NCI-H345 treated with DMSO at 0.1 percent for 48 hours (cell line): ENCODE data around the gene CYLD.

Experiments
- DNase-seq: peaks from one replicate; lab custom pipeline; 2025; ENCODE audit not compliant: unreplicated experiment; lab: John Stamatoyannopoulos, UW

CYLD gene

GRCh38 chr16:50776037-50776436, 34.2 kb downstream of the CYLD start:
- no peak for DNase-seq

GRCh38 chr16:50778284-50779163, 36.6 kb downstream of the CYLD start:
- DNase-seq = no peak

DNA sequence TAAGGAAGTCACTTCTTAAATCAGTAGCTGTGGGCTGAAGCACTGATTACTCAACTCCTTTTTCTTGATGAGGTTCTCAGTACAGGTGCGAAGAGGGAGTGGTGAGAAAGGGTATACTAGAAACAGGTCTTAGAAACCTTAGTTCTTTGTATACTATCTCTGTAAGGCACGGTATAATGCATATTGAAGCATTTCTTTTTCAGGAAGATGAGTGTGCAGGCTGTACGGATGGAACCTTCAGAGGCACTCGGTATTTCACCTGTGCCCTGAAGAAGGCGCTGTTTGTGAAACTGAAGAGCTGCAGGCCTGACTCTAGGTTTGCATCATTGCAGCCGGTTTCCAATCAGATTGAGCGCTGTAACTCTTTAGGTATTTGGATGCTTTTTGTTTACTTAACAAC, 39.2 kb downstream of the CYLD start:
- no peak for DNase-seq

DNA sequence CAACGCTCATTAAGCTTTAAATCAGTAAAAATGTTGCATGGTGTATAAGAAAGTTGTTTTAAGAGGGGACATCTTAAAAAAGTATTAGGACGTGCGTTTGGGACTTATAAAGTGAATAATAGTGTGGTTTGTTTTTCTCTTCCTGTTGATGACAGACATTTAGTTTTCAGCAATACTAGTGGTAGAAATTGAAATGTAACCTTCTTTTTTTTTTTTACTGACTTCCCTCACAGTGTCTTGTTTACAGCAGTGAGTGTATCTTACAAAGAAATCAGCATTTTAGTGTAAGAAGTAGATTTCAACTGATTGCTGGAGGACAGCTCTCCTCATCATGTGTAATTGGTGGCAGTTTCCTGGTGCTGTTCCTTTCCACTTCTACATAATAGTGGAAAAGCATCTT, 39.6 kb downstream of the CYLD start:
- DNase-seq = no peak

- DNase-seq = no peak
Observed at GRCh38 chr16:50789757-50790156, 47.9 kb downstream of the CYLD start.

DNA sequence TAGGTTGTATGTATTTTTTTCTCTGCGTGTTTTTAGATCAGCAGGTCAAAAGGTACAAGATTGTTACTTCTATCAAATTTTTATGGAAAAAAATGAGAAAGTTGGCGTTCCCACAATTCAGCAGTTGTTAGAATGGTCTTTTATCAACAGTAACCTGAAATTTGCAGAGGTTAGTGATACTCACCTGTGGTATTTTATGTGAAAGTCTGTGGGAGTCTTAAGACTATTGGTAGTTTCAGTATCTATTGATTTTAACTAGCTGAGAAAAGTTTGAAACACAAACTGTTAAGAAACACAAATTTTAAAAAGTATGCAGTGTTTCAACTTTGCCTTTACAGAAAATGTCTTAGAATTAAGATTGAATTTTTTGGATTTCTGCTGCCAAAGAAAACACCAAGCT, 49.6 kb downstream of the CYLD start:
- no peak for DNase-seq

GRCh38 chr16:50796829-50797228, 54.9 kb downstream of the CYLD start:
- DNase-seq = no peak

- DNase-seq = no peak
Observed at GRCh38 chr16:50797456-50797855, 55.6 kb downstream of the CYLD start.

DNA sequence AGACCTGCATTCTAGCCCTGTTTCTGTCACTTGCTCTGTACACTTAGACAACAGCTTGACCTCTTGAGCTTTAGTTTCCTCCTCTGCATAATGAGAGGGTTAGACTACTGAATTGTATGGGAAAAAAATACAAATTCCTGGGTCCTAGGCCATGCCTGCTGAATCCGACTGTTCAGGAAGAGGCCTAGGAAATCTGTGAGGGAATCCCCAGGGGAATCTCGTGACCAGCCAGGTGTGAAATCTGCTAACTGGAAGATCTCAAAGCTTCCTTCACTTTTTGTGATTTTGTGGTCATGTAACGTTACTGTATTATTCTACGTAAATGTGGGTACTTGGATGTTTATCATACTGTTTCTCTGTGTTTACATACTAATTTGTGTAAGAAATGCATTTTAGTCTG, 58.2 kb downstream of the CYLD start:
- no peak for DNase-seq

DNA sequence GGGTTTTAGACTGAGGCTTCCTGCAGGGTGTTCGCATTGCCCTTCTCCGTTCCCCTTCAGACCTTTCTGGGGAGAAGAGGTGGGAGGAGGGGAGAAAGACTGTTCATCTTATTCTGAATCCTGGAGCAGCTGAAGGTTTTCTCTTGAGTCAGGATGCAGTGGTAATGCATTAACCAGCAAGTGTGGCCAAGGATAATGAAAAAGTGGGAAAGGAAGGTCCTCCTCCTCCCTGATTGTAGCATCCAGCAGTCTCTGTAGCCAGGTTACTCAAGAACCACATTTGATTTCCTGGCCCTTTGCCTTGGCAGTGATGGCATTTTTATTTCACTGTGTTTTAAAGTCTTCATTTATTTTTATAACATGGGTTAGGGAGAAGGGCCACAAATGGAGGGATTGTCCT, 59.1 kb downstream of the CYLD start:
- DNase-seq = no peak

- DNase-seq = no peak
Observed at GRCh38 chr16:50802000-50802399, 60.1 kb downstream of the CYLD start.

DNA sequence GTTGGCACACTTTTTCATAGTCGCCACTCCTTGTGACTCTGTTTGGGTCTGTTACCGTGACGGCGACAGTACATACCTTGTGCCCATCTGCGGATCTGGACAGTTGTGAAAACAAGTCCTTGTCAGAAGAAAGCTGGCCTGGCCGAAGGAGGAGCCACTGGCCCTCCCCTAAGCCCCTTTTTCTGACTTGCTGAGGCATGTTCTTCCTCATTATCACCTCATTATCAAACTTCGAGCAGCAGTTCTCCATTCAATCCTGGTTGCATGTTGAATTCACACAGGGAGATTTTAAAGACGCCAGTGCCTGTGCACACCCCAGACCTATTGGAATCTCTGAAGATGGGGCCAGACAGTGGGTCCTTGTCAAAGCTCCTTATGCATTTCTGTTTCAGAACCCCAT, 61.1 kb downstream of the CYLD start:
- DNase-seq = no peak

- no peak for DNase-seq
Observed at GRCh38 chr16:50804290-50804907, 62.5 kb downstream of the CYLD start.

GRCh38 chr16:50806099-50807062, 64.5 kb downstream of the CYLD start:
- peak; percentile 83 for DNase-seq

GRCh38 chr16:50808929-50809538, 67.1 kb downstream of the CYLD start:
- no peak for DNase-seq

DNA sequence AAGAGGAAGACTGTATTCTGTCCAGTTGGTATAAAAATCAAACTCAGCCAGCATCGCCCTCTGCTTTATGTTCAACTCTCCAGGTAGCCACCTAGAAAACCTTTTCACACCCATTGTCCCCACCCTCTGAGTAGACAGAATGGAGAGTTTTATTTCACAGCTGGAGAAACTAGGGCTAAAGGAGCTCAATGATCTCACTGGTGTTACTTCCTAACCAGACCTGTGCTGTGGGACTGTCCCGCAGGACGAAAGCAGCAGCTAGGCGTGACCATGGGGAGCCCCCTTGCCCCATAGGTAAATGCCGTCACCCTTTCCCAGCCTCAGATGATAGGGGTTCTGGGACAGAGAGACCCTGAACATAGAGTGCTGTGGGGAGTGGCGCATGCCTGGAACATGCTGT, 67.7 kb downstream of the CYLD start:
- no peak for DNase-seq

GRCh38 chr16:50810241-50810965, 68.5 kb downstream of the CYLD start:
- no peak for DNase-seq

DNA sequence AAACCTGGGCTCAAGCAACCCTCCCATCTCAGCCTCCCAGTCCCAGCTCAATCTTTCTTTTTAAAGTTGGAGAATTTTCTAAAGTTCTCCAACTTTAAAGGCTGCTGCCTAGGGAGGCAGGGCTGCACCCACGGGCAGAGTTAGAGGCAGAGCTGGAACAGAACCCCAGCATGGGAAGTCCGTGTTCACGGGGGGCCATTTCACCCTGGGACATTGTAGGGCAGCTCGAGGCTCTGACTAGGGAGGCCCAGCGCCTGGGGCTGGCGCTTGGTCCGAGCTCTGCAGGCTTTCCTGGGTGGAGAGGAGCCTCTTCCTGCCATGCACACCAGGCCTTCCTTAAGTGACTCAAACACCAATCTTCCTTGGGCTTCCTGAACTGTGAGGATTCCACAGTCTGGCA, 70.2 kb downstream of the CYLD start:
- no peak for DNase-seq

DNA sequence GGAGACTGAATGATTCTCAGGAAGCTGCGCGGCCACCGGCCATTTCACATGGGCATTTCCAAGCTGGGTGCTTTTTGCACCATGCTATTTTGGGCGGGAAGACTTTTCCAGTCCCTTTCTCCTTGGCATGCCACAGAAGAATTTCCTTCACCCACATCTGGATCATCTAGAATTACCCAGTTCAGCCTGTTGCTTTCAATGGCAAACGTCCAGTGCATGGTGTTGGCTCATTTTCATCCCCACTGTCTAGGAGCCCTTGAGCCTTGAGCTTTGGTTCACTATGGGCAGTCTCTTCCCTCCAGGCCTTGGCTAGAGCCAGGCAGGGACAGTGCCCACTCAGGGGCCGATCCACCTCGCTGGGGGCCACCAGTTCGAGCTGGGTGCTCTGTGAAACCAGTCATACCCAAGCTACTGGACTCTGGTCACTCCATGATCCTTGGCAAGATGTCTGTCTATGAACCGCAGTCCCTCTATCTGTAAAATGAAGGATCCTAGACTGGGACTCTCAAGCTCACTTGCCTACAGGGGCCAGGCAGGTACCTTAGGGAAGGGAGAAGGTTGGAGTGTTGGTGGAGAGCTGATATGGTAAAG, 71.1 kb downstream of the CYLD start:
- DNase-seq = no peak

DNA sequence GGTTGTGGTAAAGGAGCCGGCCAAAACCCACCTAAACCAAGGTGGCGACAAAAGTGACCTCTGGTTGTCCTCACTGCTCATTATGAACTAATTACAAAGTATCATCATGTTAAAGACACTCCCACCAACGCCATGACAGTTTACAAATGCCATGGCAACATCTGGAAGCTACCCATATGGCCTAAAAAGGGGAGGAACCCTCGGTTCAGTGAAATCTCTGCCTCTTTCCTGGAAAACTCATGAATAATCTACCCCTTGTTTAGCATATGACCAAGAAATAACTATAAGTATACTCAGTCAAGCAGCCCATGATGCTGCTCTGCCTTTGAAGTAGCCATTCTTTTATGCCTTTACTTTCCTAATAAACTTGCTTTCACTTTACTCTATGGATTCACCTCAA, 72.2 kb downstream of the CYLD start:
- DNase-seq = no peak
